ENCODE results near the gene MICU1.

GRCh38 chr10:72379062-72379461 lies 246.8 kb downstream of the MICU1 start:
- TF ChIP-seq CTCF (IDR thresholded peaks at IDR 0.05 in 2 of 3, conservative IDR thresholded peaks at IDR 0.05 in 1 of 3; ENCODE audit: borderline replicate concordance in 1 of 3, insufficient read depth in 1 of 3, low read depth in 2 of 3, low read length in 2 of 3) (no peak), RAD21 (IDR thresholded peaks at IDR 0.05; ENCODE audit: low read depth) (no peak), YY1 (IDR thresholded peaks at IDR 0.05; ENCODE audit: extremely low read depth, insufficient replicate concordance, low read depth, low read length) (no peak), TCF7L2 (IDR thresholded peaks at IDR 0.05; ENCODE audit: borderline replicate concordance, extremely low read depth, insufficient read depth, insufficient read length) (no peak), EZH2 (IDR thresholded peaks at IDR 0.05) (no peak), EGR1 (IDR thresholded peaks at IDR 0.05; ENCODE audit: low read depth) (no peak), REST (IDR thresholded peaks at IDR 0.05; ENCODE audit: low read depth) (no peak), POLR2A (IDR thresholded peaks at IDR 0.05; ENCODE audit: borderline replicate concordance, extremely low read depth, insufficient read depth, insufficient read length) (no peak), SIN3A (IDR thresholded peaks at IDR 0.05; ENCODE audit: low read depth) (no peak), POLR2AphosphoS5 (IDR thresholded peaks at IDR 0.05; ENCODE audit: low read depth, low read length) (no peak), MAX (IDR thresholded peaks at IDR 0.05) (no peak), ELF1 (IDR thresholded peaks at IDR 0.05; ENCODE audit: borderline replicate concordance, low read depth) (no peak), ATF3 (IDR thresholded peaks at IDR 0.05) (no peak), EZH2phosphoT487 (IDR thresholded peaks at IDR 0.05; ENCODE audit: borderline replicate concordance) (no peak)

Data from HCT116 (cell line).